Astrocyte (in vitro differentiated cells and primary cell): ENCODE measurements around the gene HDAC2.

ENCODE experiments used
- EZH2 ChIP-seq: IDR thresholded peaks from 2 replicates; pipeline ENCODE4 v1.6.1; 2012; ENCODE audit warnings: mild to moderate bottlenecking, low read length, inconsistent platforms; ENCODE audit not compliant: insufficient read depth
- TF ChIP-seq, protein P1 (sequence below): IDR thresholded peaks from 2 replicates; pipeline ENCODE4 v1.5.1; 2011; ENCODE audit warnings: low read depth, mild to moderate bottlenecking, inconsistent platforms, low read length, moderate library complexity; ENCODE audit not compliant: insufficient read depth

DNA sequence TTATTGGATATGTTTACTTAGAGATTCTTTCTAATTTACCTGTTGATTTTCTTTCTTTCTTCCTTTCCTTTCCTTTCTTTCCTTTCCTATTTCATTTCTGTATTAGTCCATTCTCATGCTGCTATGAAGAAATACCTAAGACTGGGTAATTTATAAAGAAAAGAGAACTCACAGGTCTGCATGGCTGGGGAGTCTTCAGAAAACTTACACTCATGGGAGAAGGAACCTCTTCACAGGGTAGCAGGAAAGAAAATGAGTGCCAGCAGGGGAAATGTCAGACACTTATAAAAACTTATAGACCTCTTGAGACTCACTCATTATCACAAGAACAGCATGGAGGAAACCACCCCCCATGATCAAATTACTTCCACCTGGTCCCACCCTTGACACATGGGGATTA lies 40.8 kb downstream of the HDAC2 start:
- TF ChIP-seq, protein P1, sequence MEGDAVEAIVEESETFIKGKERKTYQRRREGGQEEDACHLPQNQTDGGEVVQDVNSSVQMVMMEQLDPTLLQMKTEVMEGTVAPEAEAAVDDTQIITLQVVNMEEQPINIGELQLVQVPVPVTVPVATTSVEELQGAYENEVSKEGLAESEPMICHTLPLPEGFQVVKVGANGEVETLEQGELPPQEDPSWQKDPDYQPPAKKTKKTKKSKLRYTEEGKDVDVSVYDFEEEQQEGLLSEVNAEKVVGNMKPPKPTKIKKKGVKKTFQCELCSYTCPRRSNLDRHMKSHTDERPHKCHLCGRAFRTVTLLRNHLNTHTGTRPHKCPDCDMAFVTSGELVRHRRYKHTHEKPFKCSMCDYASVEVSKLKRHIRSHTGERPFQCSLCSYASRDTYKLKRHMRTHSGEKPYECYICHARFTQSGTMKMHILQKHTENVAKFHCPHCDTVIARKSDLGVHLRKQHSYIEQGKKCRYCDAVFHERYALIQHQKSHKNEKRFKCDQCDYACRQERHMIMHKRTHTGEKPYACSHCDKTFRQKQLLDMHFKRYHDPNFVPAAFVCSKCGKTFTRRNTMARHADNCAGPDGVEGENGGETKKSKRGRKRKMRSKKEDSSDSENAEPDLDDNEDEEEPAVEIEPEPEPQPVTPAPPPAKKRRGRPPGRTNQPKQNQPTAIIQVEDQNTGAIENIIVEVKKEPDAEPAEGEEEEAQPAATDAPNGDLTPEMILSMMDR = no peak
- no peak for TF ChIP-seq EZH2
